Skeletal muscle satellite cell (primary cell): Measurements from ENCODE around the gene THADA.

Experiments used
- H3K27me3 ChIP-seq: 2 replicates; pipeline ENCODE4 v1.7.0; 2013; ENCODE audit warnings: low read length; ENCODE audit not compliant: control insufficient read depth, insufficient read depth
- H3K36me3 ChIP-seq: 2 replicates; pipeline ENCODE4 v1.7.0; 2013; ENCODE audit warnings: mild to moderate bottlenecking, control low read depth, low read length; ENCODE audit not compliant: insufficient read depth
- H3K4me1 ChIP-seq: 2 replicates; pipeline ENCODE4 v1.7.0; 2013; ENCODE audit warnings: low read length; ENCODE audit not compliant: control insufficient read depth, insufficient read depth
- H3K4me2 ChIP-seq: 2 replicates; pipeline ENCODE4 v1.7.0; 2013; ENCODE audit warnings: mild to moderate bottlenecking, low read length
- H3K4me3 ChIP-seq: 2 replicates; pipeline ENCODE4 v1.7.0; 2013; ENCODE audit warnings: low read length
- H3K9ac ChIP-seq: 2 replicates; pipeline ENCODE4 v1.7.0; 2013; ENCODE audit warnings: mild to moderate bottlenecking, low read depth, low read length, moderate library complexity
- H3K9me3 ChIP-seq: replicated peaks from 2 replicates; pipeline ENCODE4 v1.7.0; 2013; ENCODE audit warnings: mild to moderate bottlenecking, control low read depth, low read length

THADA gene

DNA sequence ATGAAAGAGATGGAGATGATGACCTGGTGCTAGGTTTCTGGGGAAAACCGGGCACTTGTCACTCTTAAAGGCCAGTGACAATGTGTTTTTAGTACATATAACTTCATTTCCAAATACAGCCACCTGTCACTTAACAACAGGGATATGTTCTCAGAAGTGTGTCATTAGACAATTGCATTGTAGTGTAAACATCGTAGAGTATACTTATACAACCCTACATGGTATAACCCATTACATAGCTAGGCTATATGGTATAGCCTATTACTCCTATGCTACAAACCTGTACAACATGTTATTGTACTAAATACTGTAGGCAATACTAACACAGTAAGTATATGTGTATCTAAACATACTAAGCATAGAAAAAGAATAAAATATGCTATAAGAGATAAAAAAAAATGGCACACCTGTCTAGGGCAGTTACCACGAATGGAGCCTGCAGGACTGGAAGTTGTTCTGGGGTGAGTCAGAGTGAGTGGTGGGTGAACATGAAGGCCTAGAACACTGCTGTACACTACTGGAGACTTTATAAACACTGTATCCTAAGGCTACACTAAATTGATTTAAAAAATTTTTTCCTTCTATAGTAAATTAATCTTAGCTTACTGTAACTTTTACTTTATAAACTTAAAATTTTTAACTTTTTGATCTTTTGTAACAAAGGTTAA is 123.2 kb downstream of the THADA start:
- Histone ChIP-seq H3K4me3 (no peak overlapping the region), H3K9me3 (no peaks in the 10 kb centered on the region), H3K4me2 (no peak overlapping the region), H3K36me3 (no peaks in the 10 kb centered on the region), H3K9ac (no peak overlapping the region), H3K27me3 (no peaks in the 10 kb centered on the region), H3K4me1 (peaks cover 34% of the 10 kb centered on the region)

DNA sequence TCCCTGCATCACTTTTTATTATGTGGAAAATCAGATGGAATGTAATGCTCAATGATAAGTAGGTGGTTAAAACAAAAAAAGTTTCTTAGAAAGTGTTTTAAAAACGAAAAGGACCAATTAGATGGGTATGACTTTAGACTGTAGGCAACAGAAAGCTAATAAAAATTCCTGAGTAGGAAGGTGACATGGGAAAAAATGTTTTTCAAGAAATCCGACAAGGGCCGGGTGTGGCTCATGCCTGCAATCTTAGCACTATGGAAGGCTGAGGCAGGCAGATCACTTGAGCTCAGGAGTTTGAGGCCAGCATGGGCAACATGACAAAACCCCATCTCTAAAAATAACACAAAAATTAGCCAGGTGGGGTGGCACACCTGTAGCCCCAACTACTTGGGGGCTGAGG is 126.1 kb downstream of the THADA start:
- H3K9ac ChIP-seq = no peak overlapping the region
- H3K4me1 ChIP-seq = peaks cover 58% of the 10 kb centered on the region
- no peaks in the 10 kb centered on the region for H3K9me3 ChIP-seq
- H3K36me3 ChIP-seq = no peaks in the 10 kb centered on the region
- no peaks in the 10 kb centered on the region for H3K27me3 ChIP-seq
- H3K4me3 ChIP-seq = no peak overlapping the region
- no peak overlapping the region for H3K4me2 ChIP-seq

DNA sequence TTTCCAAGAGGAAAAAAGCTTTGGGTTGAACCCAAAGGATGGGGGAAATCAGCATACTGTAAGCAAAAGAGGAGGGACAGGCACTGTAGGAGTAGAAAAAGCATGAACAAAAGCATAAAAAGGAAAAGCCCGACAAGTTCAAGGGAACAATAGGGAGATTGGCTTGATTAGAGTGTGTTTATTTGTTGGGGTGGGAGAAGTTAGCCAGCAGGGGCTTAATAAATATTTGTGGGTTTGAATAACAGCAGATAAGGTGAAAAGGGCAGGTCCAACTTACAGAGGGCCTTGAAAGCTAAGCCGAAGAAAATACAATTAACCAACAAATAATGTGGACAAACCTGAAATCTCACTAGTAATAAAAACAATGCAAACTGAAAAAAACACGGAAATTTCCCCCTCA is 126.7 kb downstream of the THADA start:
- no peaks in the 10 kb centered on the region for H3K36me3 ChIP-seq
- H3K4me3 ChIP-seq = no peak overlapping the region
- no peak overlapping the region for H3K9ac ChIP-seq
- H3K4me2 ChIP-seq = no peak overlapping the region
- H3K9me3 ChIP-seq = no peaks in the 10 kb centered on the region
- no peaks in the 10 kb centered on the region for H3K27me3 ChIP-seq
- peaks cover 64% of the 10 kb centered on the region for H3K4me1 ChIP-seq

DNA sequence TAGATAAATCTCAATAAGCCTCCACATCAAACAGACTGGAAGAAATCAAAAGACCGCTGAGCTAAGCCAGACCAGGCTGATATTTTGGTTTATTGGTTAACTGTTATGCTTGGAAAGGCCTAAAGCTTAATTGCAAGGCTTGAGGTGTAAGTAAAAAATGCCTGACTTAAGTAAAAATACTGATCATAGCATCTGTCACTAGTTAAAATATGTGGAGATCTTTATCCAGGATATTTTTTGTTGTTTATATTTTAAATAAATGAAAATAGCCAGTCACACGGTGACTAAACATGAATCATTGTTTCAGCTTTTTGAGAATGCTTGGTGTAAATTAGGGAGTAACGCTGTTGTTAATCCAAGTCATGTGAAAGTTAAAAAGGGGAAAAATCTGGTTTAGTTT is 127.9 kb downstream of the THADA start:
- no peak overlapping the region for H3K4me3 ChIP-seq
- H3K27me3 ChIP-seq = no peaks in the 10 kb centered on the region
- peak overlapping the region; percentile 13 for H3K9ac ChIP-seq
- no peaks in the 10 kb centered on the region for H3K36me3 ChIP-seq
- H3K4me1 ChIP-seq = peaks cover 72% of the 10 kb centered on the region
- peak overlapping the region; percentile 22 for H3K4me2 ChIP-seq
- no peaks in the 10 kb centered on the region for H3K9me3 ChIP-seq

DNA sequence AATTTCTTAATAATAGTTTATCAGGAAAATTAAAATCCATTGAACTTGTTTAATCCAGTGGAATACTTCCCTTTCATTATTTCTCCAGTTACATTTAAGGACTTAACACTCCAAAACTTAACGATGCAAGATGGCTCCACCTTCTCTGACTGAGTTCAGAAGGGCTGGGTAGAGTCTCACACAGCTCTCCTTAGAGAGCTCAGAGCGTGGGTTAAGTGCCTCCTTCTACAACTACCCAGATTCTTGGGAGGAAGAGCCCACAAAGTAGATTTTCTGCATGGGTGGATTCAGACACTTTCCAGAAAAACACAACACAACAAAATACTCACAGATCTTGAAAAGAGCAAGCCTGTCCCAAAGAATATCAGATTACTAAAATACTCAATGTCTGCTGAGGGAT is 130.6 kb downstream of the THADA start:
- H3K36me3 ChIP-seq = no peaks in the 10 kb centered on the region
- peaks cover 94% of the 10 kb centered on the region for H3K4me1 ChIP-seq
- no peak overlapping the region for H3K4me3 ChIP-seq
- H3K4me2 ChIP-seq = peak overlapping the region; percentile 48
- peak overlapping the region; percentile 61 for H3K9ac ChIP-seq
- no peaks in the 10 kb centered on the region for H3K27me3 ChIP-seq
- H3K9me3 ChIP-seq = no peaks in the 10 kb centered on the region

DNA sequence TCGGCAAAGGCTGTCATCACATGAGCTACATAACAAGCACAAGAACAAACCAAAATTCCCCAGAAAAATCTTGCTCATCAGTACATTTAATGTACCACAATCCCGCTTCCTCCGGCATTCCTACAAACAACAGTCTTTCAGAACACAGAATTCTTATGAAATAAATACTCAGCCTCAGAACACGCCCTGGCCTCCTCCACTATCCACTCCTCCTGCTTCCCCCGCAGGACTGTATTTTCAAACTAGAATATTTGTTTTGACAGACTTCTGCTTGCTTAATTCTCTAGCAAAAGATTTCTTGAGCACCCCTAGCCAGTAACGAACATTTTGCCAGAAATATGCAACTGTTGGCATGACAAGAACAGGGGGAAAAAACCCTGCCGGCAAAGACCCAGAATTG is 131.2 kb downstream of the THADA start:
- Histone ChIP-seq H3K9me3 (no peaks in the 10 kb centered on the region), H3K9ac (peak overlapping the region; percentile 61), H3K27me3 (no peaks in the 10 kb centered on the region), H3K36me3 (no peaks in the 10 kb centered on the region), H3K4me3 (no peak overlapping the region), H3K4me1 (peaks cover 97% of the 10 kb centered on the region), H3K4me2 (peak overlapping the region; percentile 48)

DNA sequence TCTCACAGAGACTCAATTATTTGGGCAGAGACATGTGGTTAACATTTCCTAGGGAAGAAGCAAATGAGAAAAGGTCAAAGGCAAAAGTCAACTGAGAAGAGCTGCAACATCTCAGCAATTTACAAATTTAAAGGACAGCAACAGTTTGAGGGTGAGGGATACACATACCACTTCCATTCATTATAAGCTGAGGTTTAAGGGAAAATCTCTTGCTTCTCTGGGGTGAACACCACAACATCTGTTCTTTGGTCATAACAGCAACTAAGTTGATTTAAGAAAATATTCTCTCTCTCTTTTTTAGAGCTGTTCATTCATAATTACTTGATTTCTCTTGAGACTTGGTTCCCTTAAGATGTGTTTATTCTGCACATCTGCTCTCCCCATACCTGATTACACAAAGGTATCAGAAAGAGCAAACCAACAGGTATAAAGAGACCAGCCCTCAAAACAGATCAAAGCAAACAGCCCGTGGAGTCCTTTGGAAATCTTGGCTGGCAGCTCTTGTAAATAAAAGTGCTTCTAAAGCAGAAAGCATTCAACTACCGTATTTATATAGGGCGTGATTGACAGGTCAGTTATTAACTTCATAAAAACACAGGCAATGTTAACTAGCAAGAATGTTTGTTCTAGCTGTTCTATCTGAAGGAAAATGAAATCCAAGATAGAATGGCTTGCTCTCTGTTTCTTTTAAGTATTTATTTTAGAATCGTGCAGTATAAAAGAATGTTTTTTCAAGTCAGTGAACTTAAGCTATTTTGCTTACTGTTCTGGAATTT is 132.8 kb downstream of the THADA start:
- Histone ChIP-seq H3K9ac (peak overlapping the region; percentile 61), H3K4me3 (no peak overlapping the region), H3K27me3 (no peaks in the 10 kb centered on the region), H3K4me1 (peaks cover 97% of the 10 kb centered on the region), H3K9me3 (no peaks in the 10 kb centered on the region), H3K4me2 (peak overlapping the region; percentile 60), H3K36me3 (no peaks in the 10 kb centered on the region)

DNA sequence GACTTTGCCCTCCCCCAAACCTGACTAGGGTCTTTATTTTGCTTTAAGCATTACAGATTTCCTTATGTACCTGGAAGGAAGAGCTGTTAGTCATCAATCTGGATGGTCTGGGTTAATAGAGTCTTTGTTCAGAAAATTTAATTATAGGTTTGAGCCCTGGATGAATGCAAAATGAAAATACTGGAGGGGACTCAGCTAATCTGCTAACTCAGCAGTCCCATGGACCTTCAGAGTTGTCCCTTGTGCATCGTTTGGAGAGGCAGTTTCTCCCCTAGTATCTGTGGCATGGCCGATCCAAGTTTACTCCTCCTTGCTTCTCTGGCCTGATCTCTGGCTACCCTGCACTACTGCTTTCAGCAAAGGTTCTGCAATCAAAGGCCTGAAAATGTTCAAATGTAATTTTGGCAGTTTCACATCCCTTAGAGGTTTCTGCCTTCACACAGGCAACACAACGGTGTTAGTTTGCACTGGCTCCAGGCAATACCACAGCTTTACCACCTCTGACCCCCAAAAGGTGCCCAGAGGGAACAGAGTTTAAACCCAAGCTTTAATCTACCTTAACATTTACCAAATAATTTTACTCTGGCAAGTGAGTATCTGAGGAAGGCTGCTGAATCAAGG is 134.3 kb downstream of the THADA start:
- H3K4me3 ChIP-seq = no peak overlapping the region
- no peaks in the 10 kb centered on the region for H3K27me3 ChIP-seq
- H3K36me3 ChIP-seq = no peaks in the 10 kb centered on the region
- H3K9ac ChIP-seq = peak overlapping the region; percentile 1
- no peak overlapping the region for H3K4me2 ChIP-seq
- peaks cover 99% of the 10 kb centered on the region for H3K4me1 ChIP-seq
- H3K9me3 ChIP-seq = no peaks in the 10 kb centered on the region

DNA sequence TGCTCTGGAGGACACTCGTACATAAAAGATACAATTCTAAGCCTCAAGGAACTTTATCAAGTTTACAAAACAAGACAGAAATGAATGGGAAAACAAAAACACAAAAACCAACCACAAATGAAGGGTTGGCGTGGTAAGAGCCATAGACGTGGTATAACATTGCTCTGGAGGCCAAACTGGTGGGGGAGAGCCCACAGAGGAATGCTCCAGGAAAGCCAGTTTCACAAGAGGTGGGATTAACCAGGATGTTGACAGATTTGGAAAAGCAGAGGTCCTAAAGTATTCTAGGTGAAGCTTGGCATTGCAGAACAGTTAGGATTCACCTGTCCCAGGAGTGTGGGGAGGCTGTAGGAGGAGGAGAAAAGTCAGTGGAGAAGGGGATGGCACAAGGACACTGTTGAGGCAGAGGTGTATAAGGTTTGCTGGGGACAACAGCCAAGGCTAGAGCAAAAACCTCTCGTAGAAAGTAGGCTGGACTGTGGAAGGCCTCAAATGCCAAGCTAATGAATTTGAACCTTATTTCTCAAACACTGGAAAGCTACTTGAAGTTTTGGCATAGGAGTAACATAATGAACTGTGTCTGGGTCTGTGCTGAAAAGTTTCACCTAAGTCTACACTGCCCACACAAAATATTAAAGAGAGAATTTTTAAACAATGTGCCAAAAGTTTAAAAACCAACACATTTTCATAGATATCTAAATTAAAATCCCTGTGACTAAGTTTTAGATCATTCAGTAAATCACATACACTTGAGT is 135.1 kb downstream of the THADA start:
- no peak overlapping the region for H3K4me2 ChIP-seq
- no peak overlapping the region for H3K4me3 ChIP-seq
- no peaks in the 10 kb centered on the region for H3K9me3 ChIP-seq
- peaks cover 98% of the 10 kb centered on the region for H3K4me1 ChIP-seq
- no peaks in the 10 kb centered on the region for H3K36me3 ChIP-seq
- H3K9ac ChIP-seq = no peak overlapping the region
- H3K27me3 ChIP-seq = no peaks in the 10 kb centered on the region

DNA sequence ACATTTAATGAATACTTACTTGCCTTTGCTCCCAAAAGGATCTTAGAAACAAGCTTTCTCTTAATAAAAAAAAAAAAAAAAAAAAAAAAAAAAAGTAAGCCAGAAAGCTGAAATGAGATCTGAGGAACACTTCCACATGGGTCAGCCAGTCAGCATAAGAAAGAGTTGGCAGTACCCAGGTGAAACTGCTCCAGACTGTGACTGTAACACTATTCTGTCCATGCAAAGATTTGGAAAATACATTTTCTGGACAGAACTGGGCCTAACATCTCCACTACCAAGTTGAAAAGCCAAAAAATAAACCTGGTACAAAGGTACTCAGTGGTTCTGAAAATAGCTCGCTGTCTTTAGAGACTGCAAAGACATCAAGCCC is 135.7 kb downstream of the THADA start:
- Histone ChIP-seq H3K9me3 (no peaks in the 10 kb centered on the region), H3K4me2 (no peak overlapping the region), H3K36me3 (no peaks in the 10 kb centered on the region), H3K4me1 (peaks cover 97% of the 10 kb centered on the region), H3K4me3 (no peak overlapping the region), H3K27me3 (no peaks in the 10 kb centered on the region), H3K9ac (peak overlapping the region; percentile 33)

DNA sequence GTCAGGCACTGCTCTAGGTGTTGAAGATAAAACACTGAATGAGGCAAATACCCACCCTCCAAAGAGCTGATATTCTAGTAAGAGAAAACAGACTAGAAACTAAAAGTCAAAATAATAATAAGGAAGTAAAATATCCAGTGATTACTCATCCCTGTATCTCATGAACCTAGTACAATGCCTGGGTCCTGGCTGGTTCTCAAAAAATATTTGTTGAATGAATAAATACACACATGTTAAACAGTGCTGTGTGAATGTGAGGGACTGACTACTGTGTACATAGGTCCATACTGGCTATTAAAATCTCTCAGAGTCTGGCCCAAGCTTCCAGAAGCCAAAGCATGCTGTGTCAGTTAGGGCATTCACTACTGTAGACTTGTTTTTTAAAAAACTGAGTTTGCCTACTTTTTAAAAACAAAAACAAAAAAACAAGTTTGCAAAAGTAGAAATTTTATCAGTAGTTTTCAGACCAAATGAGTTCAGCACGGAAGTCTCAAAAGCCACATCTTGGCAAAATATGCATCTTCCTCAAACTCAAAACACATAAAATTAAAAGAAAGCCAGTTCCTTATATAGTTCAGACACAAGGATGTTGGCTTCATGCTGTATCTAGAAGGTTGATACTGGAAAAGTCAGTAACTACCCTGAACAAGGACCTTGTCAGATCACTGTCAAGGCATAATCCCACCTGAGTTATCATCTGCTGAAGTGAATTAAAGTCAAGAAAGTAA is 136.2 kb downstream of the THADA start:
- H3K36me3 ChIP-seq = no peaks in the 10 kb centered on the region
- H3K4me1 ChIP-seq = peaks cover 97% of the 10 kb centered on the region
- H3K9me3 ChIP-seq = no peaks in the 10 kb centered on the region
- H3K4me2 ChIP-seq = peak overlapping the region; percentile 26
- peak overlapping the region; percentile 41 for H3K9ac ChIP-seq
- H3K4me3 ChIP-seq = no peak overlapping the region
- H3K27me3 ChIP-seq = no peaks in the 10 kb centered on the region
